Measurements from ENCODE around the gene ETFA.
A peak's percentile ranks its signal among the peaks of the same experiment; 100 is the strongest.

Gene ETFA

DNA sequence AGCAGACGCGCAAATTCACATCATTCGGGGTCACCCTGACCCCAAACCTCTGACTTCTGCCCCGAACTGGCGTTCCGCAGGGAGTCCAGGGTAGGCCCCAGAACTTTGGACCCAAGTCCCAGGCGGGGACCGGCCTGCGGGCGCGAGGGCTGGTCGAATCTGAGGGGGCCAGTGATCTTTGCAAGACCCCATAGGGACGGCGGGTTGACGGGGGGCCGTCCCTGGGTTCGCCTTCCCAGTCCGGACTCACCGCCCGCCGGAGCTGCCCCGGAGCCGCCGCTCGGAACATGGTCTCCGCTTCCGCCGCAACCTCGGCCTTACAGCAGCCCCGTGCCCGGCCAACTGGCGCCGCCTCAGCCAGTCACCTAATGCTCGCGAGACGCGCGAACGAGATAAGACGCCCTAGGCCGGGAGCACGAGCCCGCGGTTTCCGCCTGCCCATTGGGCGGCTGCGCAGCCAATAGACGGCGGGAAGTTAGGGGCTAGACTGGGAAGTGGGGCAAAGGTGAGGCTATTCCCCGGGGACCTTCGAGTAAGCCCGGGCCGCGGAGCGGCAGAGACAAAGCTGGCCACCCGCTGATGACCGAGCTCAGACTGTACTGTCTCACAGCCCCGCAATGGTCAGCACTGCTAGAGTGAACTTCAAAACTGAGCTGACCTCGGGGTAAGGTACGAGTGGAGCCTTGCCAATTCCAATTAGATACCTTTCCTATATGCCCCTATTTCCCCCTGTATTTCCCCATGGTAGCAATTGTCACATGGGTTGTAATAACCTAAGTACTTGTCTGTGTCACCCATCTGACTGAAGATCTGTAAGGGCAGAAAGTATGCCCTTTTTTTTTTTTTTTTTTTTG lies at the start of gene ETFA:
ETFA (minus strand) TSS at position 370 of the 854 bp plus-strand sequence; CDS start at position 289, 81 bp downstream.
- DNase-seq (ENCODE audit: low spot score), result peak; percentile 97

DNA sequence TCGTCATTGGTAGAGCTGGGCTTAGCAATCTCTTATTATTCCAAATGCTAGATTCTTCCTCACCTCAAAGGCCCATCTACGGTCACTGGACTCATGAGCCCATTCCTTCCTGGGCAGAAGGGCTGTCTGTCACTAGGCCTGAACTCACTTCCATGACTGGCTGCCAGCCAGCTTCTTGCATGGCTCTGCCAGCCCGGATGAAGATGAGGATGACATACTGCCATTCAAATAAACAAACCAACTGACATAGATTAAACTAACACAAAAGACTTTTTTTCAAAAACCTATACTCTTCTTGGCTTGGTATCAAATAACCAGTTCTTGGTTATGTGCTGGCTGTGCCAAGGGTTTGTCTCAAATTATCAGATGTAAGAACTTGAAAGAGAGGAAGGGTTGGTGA lies 49.1 kb upstream of the ETFA start:
- DNase-seq (ENCODE audit: low spot score), result no peak

DNA sequence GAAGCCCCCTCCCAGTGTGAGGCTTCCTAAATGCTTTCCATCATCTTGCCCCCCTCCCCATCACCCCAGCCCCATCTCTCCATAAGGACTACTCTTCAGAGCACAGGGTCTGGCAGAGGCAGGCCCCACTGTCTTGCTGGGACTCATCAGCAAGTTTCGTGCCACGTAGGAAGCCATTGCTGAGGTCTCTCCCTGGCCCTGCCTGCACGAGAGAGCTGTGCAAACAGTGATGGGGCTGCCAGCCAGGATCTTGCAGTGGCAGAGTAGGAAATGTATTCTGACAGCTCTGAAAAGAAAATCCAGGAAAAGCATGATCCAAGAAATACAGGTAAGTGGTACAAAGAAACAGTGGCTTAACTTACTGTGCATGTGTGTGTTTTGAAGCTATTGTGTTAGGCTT lies 47.9 kb upstream of the ETFA start:
- no peak for DNase-seq (ENCODE audit: low spot score)

DNA sequence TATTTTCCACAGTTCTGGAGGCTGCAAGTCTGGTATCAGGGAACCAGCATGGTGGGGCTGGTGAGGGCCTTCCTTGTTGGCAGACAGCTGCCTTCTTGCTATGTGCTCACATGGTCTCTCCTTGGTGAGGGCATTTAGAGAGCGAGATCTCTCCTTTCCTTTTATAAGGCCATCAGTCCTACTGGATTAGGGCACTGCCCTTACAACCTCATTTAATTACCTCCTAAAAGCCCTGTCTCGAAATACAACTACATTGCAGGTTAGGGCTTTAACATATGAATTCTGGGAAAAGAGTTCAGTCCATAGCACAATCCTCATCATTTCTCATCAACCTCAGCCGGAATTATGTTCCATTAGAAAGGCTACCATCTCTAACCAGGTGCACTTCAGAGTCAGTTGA lies 47.2 kb upstream of the ETFA start:
- no peak for DNase-seq (ENCODE audit: low spot score)

DNA sequence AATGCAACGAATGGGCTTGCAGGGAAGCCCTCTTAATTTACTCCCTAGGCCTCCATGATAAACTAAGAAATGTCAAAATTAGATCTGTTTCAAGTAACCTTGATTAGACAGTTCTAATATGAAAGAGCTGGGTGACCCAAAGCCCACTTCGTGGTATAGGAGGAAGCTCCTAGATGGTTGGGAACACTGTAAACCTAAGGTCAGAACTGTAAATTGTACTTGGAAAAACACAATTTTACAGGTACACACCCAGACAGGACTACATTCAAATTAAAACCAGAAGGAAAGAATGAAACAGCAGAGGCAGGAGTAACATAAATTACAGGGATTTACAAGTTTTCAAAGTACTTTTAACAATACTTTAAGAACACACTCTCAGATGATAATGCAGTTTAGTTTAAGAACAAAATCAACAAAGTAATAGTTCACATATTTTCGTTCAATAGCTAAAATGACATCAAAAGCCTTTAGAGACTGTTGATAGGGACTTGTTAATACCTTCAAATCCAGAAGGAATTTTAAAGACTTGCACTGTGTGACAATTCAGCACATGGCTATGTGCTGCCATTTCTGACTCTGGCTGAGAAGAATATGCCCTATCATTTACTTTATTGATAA lies 43.7 kb upstream of the ETFA start:
- no peak for DNase-seq (ENCODE audit: low spot score)

DNA sequence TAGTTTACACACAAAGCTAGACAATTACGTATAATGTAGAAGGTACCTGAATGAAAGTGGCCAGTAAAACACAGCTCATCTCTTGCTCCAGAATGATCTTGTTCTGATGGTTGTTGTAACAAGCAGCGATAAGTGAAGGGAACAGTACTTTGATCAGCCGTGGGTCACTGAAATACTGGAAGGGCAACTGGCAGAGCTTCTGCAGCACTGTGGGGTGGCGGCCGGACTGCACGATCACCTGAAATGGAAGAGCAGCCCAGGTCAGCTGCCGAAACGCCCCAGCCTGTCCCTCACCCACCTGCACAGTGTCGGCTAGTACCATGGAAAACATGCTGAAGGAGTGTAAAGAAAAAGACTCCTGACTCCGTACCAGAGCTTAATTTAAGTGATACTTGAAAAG lies 42.6 kb upstream of the ETFA start:
- DNase-seq (ENCODE audit: low spot score), result no peak

DNA sequence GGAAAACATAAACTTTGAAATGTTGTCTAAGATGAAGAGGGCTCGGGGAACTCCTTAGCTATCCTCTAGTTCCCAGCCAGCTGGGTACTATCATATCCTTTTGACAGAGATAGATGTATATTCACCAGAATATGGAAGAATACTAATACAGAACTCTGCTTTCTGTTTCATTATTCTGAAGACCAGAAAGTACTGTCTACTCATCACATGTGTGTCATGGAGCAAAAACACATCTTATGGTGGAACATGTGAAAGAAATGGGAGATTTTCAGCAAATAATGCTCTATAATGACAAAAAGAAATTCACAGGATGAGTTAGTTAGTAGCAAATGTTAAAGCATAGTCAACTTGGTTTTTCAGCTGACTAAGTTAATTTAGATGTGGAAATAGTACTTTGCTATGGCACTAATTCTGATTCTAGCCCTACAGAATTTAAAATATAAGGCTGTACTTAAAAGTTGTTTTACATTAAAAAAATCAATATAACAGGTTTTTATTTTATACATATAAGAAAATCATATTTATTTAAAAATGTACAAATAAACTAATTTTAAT lies 41.8 kb upstream of the ETFA start:
- no peak for DNase-seq (ENCODE audit: low spot score)

DNA sequence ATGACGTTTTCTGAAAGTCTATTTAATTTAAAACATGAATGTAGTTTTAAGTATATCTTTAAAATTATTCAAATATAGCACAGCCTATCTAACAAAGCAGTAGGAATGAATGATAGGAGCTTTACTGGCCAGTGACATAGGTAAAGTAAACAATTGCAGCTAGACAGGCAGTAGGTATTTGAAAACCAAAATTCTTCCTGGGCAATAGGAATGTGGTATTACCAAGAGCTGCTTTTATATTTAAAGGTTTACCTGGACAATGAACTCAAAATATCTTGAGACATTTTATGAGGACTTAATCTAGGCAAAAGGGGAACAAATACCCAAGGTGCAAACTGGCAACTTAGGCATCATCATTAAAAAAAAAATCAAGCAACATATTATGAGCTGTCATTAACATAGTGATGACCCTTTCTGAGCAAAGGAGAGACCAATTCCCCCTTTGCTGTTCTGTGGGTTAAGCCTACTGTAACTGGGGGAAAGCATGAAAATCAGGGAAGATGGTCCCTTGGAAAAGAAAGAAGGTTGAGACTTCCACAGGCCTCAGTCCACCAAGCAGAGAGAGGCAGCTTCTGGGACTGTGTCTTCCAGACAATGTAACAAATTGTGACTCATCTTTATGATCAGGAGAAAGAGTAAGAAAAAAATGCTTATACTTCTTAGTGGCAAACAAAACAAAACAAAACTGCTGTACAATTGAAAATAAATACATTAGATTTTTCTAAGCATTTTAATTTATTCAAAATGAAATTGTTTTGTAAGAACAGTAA lies 38.2 kb upstream of the ETFA start:
- DNase-seq (ENCODE audit: low spot score), result no peak

DNA sequence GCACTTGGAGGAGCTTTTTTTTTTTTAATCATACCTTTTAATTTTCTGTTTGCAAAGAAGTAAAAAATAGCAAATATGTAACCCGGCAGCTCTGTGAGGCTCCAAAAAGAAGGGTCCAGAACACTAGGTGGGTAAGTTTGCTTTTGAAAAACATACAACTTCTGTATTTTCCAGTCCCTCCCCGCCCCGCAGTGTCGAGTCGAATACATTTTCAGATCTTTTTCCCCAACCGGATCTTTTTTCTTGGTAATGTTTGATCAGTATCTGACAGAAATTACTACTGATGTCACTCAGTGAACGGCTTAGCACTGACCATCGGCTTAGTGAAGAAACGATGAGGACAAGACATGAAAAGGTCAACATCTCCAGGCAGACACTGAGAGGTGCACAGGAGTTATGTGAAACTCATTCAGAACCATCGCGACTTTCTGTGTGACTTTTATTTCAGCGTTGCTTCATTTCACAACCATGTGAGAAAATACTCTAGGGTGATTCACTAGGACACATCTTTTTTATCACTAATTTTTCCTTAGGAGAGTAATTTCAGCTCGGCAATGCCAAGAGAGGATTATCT lies 36.3 kb upstream of the ETFA start:
- DNase-seq (ENCODE audit: low spot score), result no peak

DNA sequence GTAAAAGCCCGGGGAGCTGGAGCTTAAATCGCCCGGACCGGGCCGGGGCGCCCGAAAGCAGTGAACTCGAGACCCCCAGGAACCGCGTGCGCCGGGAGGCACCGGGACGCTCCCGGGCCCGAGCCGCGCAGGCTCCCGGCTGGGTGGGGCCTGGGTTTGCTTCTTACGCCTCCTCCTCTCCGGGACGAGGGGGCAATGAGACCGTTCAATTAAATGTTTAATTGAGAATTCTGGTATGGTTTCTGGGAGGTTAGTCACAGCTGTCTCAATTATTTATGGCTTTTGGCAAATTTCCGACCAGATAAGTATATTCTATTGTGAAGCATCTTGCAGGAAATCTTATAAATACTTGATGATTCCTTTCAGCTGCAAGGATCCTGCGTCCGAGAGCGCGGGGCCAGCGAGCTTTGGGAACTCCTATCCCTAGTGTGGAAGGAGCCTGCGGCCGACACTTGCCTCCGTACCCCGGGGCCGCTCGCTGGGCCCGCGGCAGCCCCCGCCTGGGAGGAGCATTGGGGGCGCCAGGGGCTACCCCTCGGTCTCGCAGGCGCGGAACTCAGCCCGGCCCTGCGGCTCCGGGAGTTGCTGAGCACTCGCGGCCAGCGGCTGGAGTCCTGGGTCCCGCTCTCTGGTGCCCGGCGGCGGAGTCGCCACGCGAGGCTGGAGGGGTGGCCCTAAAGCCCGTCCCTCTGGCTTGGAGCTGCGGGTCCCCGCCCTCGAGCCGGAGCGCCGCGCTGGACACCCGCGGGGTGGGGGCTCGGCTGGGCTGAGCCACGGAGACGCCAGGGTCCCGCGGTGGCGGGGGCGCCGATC lies 35.6 kb upstream of the ETFA start:
- no peak for DNase-seq (ENCODE audit: low spot score)

DNA sequence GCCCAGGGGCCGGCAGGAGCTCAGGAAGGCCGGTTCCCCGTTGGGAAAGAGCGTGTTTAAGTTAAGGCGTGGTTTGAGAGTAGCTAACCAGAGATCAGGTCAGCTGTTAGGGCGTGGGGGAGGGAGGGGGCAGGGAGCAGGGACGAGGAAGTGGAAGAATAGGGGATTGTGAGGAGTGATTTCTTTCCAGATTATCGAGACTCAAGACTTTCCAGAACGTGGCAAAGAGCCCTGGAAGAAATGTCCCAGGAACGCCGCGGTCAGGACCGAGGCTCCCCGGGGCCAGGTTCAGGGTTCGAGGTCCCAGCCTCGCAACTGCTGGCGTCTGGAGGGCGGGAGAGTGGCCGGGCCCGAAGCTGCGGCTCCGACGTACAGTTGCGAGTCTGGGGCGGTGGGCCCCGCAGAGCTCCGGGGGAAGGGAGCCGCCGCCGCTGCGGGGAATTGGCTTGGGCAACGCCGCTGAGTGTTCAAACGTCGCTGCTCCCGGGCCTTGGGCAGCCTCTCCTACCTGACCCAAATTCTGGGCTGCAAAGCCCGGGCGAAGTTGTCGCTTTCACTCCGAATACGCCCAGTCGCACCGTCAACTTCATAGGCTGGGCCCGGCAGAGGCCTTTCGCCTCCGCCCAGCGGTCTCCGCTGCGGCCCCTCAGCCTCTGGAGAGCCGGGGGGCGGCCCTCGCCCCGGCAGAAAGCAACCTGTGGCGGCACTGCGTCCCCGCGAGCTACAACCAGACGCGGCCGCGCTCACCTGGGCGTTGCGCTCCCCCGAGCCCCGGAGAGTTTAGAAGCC lies 34.8 kb upstream of the ETFA start:
- DNase-seq (ENCODE audit: low spot score), result no peak

DNA sequence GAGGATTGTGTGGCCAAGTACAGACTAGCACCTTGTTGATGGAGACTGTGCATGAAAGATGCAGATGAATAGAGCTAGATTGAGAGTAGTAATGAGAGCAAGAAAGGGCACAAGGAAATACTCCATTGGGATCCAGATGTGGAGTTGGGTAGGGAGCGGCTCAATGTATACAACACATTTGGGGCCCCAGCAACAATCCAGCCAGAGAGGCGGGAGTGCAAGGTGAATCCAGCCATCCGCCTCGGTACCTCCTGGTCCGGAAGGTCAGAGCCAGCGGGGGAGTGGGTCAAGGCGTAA lies 34.3 kb upstream of the ETFA start:
- no peak for DNase-seq (ENCODE audit: low spot score)

DNA sequence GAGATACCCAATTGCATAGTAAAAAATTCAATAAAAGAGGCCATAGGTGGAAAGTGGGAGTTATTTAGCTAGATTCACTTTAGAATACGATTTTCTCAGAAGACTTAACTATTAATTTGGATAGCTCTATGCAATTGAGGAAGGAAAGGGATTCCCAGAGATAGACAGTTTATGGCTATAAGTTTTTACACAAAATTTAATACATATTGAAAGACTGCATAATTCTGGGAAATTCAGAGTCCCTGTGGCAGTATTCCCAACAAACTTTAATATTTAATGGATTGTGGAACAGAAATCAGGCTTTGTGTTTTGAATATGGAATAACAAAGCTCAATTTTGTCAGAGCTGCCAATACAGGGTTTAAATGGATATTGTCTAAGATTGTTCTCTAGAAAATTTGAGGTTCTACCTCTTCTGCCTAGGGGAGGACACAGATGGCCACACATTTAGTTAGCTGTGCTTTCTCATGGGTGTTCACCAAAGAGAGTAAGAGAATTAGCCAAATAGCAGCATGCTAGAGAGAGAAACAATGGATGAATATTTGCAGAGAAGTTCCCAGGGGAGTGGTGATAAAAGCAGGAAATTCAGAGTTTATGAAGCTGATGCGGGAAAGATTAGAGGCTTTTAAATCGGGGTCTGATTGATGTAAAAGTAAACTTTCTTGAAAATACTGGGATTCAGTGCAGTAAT lies 33.8 kb upstream of the ETFA start:
- DNase-seq (ENCODE audit: low spot score), result no peak

DNA sequence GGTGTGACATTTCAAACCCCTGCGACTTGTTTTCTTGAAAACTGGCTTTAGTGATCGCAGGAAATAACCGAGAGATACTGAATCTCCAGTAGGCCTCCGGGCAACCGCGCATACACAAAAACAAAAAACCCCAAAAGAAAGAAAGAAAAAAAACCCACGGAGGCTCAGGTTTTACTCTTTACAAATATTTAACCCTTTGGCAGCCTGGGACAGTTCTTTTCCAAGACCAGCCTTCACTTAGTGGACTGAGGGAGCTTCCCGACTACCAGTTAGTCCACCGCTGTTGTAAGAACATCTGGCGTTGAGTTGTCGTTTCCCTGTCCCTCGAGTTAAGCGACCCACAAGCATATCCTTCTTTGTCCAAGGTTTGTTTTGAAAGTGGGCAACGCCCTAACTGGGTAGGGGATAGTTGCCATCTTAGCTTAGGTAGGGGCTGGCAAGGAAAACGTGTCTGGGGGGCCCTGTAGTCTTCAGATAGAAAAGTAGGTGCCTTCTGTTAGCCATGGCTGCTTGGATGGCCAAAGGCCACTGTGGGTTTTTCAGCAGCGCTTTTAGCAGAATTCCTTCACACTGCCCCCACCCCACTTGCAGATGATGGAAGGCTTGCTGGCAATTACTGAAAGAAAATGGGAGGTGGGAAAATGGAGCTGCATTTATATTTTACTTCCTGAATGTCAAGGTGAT lies 32.2 kb upstream of the ETFA start:
- DNase-seq (ENCODE audit: low spot score), result no peak

DNA sequence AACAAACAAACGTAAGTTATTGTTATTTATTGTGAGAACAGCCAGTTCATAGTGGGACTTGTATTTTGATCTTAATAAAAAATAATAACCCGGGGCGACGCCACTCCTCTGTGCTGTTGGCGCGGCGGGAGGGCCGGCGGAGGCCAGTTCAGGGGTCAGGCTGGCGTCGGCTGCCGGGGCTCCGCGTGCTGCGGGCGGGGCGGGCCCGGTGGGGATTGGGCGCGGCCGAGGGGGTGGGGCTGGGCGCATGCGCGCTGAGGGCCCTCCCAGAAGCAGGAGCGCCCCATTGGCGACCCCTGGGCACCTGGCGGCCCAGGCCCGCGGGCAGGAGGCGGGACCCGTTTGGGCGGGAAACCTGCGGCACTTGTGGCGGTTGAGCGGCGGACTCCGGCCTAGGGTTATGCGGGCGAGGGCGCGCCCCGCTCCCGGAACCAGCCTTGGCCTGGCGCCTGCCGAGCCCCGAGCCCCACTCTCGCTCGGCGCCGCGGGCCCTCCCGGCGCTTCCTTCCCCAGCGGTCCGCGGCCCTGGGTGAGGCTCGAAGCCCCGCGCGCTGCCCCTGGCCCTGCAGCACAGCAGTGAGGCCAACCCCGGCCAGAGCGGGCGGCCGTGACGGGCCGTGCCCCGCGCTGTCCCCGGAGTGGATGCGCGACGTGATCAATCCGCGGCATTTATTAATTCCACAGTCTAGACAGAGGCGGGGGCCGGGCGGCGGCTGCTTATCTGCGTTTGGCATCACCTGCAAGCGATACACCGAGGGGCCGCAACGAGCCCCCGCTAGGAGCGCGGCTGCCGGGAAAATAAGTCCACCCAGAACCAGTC lies 31.3 kb upstream of the ETFA start:
- no peak for DNase-seq (ENCODE audit: low spot score)

DNA sequence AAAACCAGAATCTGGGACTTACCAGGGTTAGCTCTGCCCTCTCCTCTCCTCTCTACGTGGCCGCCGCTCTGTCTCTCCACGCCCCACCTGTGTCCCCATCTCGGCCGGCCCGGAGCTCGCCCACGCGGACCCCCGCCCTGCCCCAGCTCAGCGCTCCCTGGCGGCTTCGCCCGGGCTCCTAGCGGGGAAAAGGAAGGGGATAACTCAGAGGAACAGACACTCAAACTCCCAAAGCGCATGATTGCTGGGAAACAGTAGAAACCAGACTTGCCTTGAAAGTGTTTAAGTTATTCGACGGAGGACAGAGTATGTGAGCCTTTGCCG lies 30.8 kb upstream of the ETFA start:
- DNase-seq (ENCODE audit: low spot score), result no peak

DNA sequence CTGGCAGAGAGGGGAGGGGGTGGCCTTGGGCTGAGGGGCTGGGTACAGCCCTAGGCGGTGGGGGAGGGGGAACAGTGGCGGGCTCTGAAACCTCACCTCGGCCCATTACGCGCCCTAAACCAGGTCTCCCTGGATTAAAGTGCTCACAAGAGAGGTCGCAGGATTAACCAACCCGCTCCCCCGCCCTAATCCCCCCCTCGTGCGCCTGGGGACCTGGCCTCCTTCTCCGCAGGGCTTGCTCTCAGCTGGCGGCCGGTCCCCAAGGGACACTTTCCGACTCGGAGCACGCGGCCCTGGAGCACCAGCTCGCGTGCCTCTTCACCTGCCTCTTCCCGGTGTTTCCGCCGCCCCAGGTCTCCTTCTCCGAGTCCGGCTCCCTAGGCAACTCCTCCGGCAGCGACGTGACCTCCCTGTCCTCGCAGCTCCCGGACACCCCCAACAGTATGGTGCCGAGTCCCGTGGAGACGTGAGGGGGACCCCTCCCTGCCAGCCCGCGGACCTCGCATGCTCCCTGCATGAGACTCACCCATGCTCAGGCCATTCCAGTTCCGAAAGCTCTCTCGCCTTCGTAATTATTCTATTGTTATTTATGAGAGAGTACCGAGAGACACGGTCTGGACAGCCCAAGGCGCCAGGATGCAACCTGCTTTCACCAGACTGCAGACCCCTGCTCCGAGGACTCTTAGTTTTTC lies 30.2 kb upstream of the ETFA start:
- DNase-seq (ENCODE audit: low spot score), result no peak

DNA sequence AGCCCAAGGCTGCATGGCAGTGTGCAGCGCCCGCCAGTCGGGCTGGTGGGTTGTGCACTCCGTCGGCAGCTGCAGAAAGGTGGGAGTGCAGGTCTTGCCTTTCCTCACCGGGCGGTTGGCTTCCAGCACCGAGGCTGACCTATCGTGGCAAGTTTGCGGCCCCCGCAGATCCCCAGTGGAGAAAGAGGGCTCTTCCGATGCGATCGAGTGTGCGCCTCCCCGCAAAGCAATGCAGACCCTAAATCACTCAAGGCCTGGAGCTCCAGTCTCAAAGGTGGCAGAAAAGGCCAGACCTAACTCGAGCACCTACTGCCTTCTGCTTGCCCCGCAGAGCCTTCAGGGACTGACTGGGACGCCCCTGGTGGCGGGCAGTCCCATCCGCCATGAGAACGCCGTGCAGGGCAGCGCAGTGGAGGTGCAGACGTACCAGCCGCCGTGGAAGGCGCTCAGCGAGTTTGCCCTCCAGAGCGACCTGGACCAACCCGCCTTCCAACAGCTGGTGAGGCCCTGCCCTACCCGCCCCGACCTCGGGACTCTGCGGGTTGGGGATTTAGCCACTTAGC lies 29.6 kb upstream of the ETFA start:
- DNase-seq (ENCODE audit: low spot score), result no peak

Data from NAMALWA (cell line).